Motor neuron (in vitro differentiated cells): ENCODE results near the gene CALD1. TPM values are rescaled to one million over a fixed set of nuclear protein-coding genes. Genes with fewer than 3 reads are reported as not detected.
A peak's percentile ranks its signal among the peaks of the same experiment; 100 is the strongest.

Experiments
- ATAC-seq, 8 experiments: fragments of 200-7000 bp; cut with Tn5 transposase; replicated peaks in 6 of 8; 2 replicates each; pipeline ENCODE4 v1.8.0; 2021; ENCODE audit warnings: mild to moderate bottlenecking in 8 of 8, moderate library complexity in 8 of 8
- H3K27ac ChIP-seq, 2 donors: fragments of 250-450 bp; sonication (Bioruptor Pico); 2 replicates each; pipeline ENCODE4 v1.9.0; 2021; ENCODE audit warnings: antibody characterized with exemption in 2 of 2, mild to moderate bottlenecking in 2 of 2, moderate library complexity in 1 of 2
- H3K4me1 ChIP-seq, 2 donors: fragments of 250-450 bp; sonication (Bioruptor Pico); replicated peaks in 1 of 2; 2 replicates each; pipeline ENCODE4 v1.6.1; 2021; ENCODE audit warnings: antibody characterized with exemption in 2 of 2, mild to moderate bottlenecking in 2 of 2, moderate library complexity in 1 of 2
- H3K4me3 ChIP-seq, 5 donors: fragments of 250-450 bp; sonication (Bioruptor Pico); 2 replicates each; pipeline ENCODE4 v1.9.0; 2021; ENCODE audit warnings: antibody characterized with exemption in 5 of 5, mild to moderate bottlenecking in 5 of 5, moderate library complexity in 4 of 5
- WGBS, 10 experiments: fragments of 450-650 bp; shearing (Covaris generic); methylation state at CpG; one replicate each; pipeline ENCODE4 v1.0.0; 2022; 5-methylcytosine and 5-hydroxymethylcytosine counted together
- in situ Hi-C, 9 experiments: fragments of 400-800 bp; cut with MboI; loops; one replicate each; pipeline ENCODE4 v1.15.0; 2021; ENCODE audit warnings: low sequenced_read_pairs in 9 of 9, low pct_unique_long_range_greater_than_20kb in 2 of 9; ENCODE audit not compliant: unreplicated experiment in 9 of 9
- total RNA-seq, 8 experiments: library from RNA; unstranded; fragments of 300-600 nt; gene quantifications; 2 replicates each; pipeline versions ENCODE4 v1.2.3 to v1.2.4, GENCODE V29; 2022

CALD1 gene
- total RNA-seq: 100 to 1,000 TPM in 4 of 8 experiments, 10 to 100 TPM in 3, 1 to 10 TPM in 1; 6.9 to 204 (median 64.7) TPM

DNA sequence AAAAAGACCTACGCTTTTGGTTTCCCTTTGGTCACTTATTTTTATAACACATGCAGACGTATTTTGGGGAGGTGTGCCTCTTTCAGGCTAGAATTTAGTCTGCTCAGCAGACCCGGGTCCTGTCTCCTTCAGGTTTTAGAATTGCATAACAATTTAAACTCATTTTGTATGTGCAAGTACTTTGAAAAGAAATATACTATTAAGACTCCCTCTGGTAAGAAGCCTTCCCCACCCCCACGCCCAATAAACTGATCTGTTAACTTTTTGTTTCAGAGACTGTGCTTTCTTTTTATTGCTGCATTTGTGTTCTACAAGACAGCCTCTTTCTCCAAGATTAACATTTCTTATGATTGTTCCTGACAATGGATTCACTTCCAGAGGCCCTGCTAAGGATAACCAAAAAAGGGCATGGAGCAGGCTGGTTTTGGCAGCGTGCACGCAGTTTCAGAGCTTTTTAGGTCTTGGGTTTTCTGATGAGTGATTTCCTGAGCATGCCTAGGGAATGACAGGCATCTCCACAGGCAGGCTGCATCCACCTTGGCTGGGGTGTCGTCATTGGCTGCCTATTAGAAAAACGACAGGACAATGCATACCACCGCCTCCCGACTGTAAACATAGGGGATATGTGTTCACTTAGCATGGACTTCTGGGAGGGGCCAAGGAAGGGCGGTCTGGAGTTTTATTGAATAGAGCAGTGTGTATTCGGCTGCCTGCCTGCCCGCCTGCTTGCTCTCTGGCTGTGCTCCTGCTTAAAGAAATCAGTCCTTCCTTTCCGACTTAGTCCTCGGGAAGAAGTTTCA lies at the start of gene CALD1:
Gene CALD1 (plus strand): TSS at position 694 of the 800 bp plus-strand sequence. CDS start 88,100 bp downstream, outside the sequence.
- peak within 1 kb of the TSS; percentile 23 to 40 (median 32) for H3K4me3 ChIP-seq
- WGBS, 10 experiments: 0 to 36% (median 24%) methylated on average over 3 to 9 of the region's 15 CpGs
- H3K27ac ChIP-seq: no peak within 1 kb of the TSS
- peaks cover 4 to 8% of the 10 kb centered on the region in 2 donors for H3K4me1 ChIP-seq
- peak; percentile 89 to 99 (median 98) for ATAC-seq
- in situ Hi-C loops: no loop called here

DNA sequence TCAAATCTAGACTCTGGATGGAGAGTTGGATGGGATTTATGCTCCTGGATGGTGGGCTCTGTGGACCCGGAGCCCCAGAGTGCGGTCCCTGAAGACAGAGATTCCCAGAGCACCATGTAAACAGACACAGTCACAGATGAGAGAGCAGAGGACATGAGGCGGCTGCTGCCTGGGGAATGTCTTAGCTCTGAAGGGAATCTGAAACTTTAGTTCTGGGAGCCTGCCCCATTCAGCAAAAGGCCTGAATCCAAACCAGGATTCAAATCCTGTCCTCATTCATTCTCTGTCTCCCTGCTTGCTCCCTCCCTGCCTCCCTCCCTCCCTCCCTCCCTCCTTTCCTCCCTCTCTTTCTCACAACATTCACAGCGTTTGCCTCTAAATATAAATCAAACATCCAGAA lies 49.5 kb upstream of the CALD1 start:
- 60 to 100% (median 73%) methylated on average over 1 to 2 of the region's 4 CpGs; no CpG with 5 or more reads in 5 of the 10 experiments for WGBS, 10 experiments
- no peak overlapping the region for H3K4me3 ChIP-seq
- H3K27ac ChIP-seq: no peak overlapping the region
- no peak for ATAC-seq
- H3K4me1 ChIP-seq: no peaks in the 10 kb centered on the region
- in situ Hi-C loops: no loop called here

DNA sequence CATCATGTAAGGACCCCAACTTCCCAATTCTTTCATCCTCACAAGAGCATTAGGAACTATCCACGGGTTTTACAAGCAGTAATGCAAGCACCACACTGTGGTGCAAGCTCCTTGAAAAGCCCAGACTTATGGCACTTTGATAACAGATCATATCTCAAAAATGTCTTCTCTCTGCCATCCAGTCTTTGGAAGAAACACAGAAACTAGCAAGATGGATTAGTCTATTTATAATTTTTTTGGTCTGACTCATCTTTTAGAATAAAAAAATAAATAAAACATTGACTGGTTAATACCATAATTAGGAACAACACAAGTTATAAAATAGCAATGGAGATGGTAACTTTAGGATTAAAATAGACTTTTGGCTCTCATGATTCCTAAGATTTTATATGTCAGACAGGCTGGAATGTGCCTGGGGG lies 49.0 kb upstream of the CALD1 start:
- WGBS, 10 experiments: 0 to 33% (median 24%) methylated on average over 1 of the region's 1 CpG; no CpG with 5 or more reads in 6 of the 10 experiments
- in situ Hi-C loops: no loop called here
- no peak overlapping the region for H3K27ac ChIP-seq
- no peak for ATAC-seq
- H3K4me3 ChIP-seq: no peak overlapping the region
- H3K4me1 ChIP-seq: no peaks in the 10 kb centered on the region

DNA sequence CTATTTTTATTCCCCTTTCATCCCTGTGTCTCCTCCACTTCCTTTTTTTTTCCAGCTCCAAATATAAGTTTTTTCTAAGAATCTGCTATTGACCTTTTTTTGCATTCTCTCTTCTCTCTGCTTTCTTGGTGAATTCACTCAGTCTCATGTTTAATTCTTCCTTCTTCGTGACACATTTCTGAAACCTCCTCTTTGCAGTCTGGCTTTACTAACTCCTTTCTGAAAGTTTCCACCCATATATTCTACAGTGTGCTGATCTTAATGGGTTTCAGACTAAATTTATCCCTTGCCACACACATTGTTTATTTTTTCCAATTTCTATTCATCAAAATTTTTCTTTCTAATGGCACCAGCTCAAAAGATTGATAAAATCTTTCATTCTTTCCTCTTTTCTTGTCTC lies 47.8 kb upstream of the CALD1 start:
- in situ Hi-C loops: no loop called here
- 22 to 100% (median 82%) methylated on average over 1 of the region's 1 CpG; no CpG with 5 or more reads in 1 of the 10 experiments for WGBS, 10 experiments
- Histone ChIP-seq H3K27ac (no peak overlapping the region), H3K4me3 (no peak overlapping the region), H3K4me1 (no peaks in the 10 kb centered on the region)
- no peak for ATAC-seq

DNA sequence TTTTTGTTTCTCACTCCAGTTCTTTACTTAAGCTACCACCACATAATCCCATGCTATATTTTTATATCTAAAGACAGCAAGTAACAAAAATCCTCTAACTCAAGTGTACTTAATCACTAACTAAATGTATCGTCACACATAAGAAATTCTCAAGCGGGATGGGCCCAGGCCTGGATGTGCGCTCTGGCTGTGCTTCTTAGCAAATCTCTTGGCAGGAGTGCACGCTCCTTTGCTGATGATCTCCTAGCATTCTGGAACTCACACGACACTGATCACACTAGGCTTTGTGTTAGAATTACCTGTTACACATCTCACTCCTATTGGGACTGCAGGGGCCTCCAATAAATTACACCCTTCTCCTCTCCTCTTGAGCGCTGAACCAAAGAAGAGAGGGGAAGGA lies 46.7 kb upstream of the CALD1 start:
- in situ Hi-C loops: no loop called here
- no peak for ATAC-seq
- H3K27ac ChIP-seq: no peak overlapping the region
- H3K4me1 ChIP-seq: no peaks in the 10 kb centered on the region
- H3K4me3 ChIP-seq: no peak overlapping the region
- 60 to 100% (median 91%) methylated on average over 1 to 6 of the region's 6 CpGs; no CpG with 5 or more reads in 2 of the 10 experiments for WGBS, 10 experiments

- ATAC-seq: no peak
- H3K27ac ChIP-seq: no peak overlapping the region
- in situ Hi-C loops: no loop called here
- no peaks in the 10 kb centered on the region for H3K4me1 ChIP-seq
- no peak overlapping the region for H3K4me3 ChIP-seq
- WGBS, 10 experiments: 44 to 100% (median 89%) methylated on average over 1 to 2 of the region's 2 CpGs
These were observed 43.1 kb upstream of the CALD1 start for GRCh38 chr7:134736381-134736780.

DNA sequence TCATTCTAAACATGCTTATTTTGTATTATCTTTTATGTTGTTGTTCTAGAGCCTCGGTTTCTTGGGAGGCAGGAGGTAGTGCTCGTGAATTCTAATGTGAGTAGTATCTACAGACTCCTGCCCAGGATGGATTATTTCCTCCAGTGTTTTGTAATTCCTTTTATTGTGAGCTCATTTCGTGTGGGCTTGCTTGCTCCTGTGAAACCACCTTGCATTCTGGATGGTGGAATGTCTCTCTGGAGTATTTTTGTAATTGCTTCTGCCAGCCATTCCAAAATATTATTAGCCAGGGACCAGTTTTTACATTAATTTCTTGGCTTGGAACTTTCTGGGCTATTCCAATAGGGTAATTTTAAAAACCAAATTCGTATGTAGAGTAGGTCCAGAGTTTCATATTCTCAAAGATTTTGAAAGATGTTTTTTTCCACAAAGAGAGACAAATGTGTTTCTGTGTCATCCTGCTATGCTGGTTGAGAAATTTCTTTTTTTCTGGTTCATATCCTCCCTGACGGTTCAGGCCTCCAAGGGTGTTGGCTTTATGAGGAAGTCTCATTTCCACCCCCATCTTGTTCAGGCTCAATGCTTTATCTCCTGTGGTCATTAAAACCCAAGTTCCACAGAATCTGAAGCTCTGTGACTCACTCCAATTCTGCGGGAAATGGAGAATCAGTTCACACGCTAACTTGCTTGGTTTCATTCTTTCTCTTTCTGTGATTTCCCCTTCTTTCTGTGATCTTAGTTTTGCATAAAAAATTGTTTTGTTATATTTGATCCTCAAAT lies 41.7 kb upstream of the CALD1 start:
- H3K4me1 ChIP-seq: no peaks in the 10 kb centered on the region
- ATAC-seq: peak in 2 of 8 experiments; percentile 91 to 92
- WGBS, 10 experiments: 19 to 85% (median 74%) methylated on average over 4 to 7 of the region's 7 CpGs
- H3K4me3 ChIP-seq: no peak overlapping the region
- in situ Hi-C loops: no loop called here
- no peak overlapping the region for H3K27ac ChIP-seq

- WGBS, 10 experiments: 59 to 100% (median 90%) methylated on average over 1 to 3 of the region's 3 CpGs; no CpG with 5 or more reads in 1 of the 10 experiments
These were observed 40.1 kb upstream of the CALD1 start for GRCh38 chr7:134739362-134739761.

GRCh38 chr7:134740376-134740775 lies 39.1 kb upstream of the CALD1 start:
- H3K4me3 ChIP-seq: no peak overlapping the region
- no peak overlapping the region for H3K27ac ChIP-seq
- WGBS, 10 experiments: 18 to 95% (median 67%) methylated on average over 2 to 4 of the region's 4 CpGs; no CpG with 5 or more reads in 2 of the 10 experiments
- ATAC-seq: no peak
- H3K4me1 ChIP-seq: no peaks in the 10 kb centered on the region
- in situ Hi-C loops: no loop called here

More at GRCh38 chr7:134739362-134739761, 40.1 kb upstream of the CALD1 start:
- in situ Hi-C loops: no loop called here
- no peak overlapping the region for H3K4me3 ChIP-seq
- H3K27ac ChIP-seq: no peak overlapping the region
- ATAC-seq: no peak
- no peaks in the 10 kb centered on the region for H3K4me1 ChIP-seq

GRCh38 chr7:134741907-134742635 lies 37.4 kb upstream of the CALD1 start:
- in situ Hi-C loops: no loop called here
- no peaks in the 10 kb centered on the region for H3K4me1 ChIP-seq
- 0 to 90% (median 82%) methylated on average over 1 to 3 of the region's 3 CpGs; no CpG with 5 or more reads in 3 of the 10 experiments for WGBS, 10 experiments
- no peak overlapping the region for H3K27ac ChIP-seq
- ATAC-seq: peak in 3 of 8 experiments; percentile 21 to 90 (median 37)
- no peak overlapping the region for H3K4me3 ChIP-seq

DNA sequence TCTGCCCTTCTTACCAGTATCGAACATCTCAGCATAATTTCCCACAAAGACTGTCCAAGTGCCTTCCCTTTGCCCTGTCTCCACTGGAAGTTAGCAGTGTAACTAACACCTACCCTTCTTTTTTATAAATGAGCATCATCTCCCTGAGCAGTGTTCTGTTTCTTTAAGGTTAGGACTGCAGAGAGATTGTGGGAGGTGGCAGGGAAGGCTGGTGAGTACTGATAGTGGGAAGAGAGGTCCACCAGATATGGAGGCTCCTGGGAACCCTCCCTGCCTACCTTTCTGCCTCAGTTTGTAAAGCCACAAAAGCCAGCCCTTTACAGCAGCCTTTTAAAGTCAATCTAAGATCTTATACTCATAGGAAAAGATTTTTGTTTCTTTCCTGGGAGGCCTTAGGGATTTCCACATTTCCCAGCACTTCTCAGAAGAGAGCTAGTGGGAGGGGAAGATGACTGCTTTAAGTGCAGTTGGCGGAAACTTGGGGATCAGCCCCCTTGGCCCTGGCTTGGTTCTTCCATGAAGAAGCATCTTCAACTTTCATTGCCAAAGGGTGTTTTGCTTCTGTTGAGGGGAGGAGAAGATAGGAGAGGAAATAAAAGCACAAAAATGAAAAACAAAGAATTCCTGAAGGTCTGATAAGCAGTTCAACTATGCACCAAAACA lies 36.6 kb upstream of the CALD1 start:
- Histone ChIP-seq H3K27ac (no peak overlapping the region), H3K4me1 (no peaks in the 10 kb centered on the region), H3K4me3 (no peak overlapping the region)
- peak in 2 of 8 experiments; percentile 22 to 45 for ATAC-seq
- 0 to 100% (median 57%) methylated on average over 1 of the region's 2 CpGs; no CpG with 5 or more reads in 5 of the 10 experiments for WGBS, 10 experiments
- in situ Hi-C loops: no loop called here

GRCh38 chr7:134744569-134744968 lies 34.9 kb upstream of the CALD1 start:
- Histone ChIP-seq H3K4me1 (no peaks in the 10 kb centered on the region), H3K4me3 (no peak overlapping the region), H3K27ac (no peak overlapping the region)
- no peak for ATAC-seq
- in situ Hi-C loops: no loop called here
- WGBS, 10 experiments: 0 to 90% (median 76%) methylated on average over 1 to 3 of the region's 3 CpGs; no CpG with 5 or more reads in 1 of the 10 experiments
